HEK293T (cell line): ENCODE results near the gene DTNB.

Source experiments
- ARNT ChIP-seq: fragments of 450-650 bp; IDR thresholded peaks from 2 replicates; pipeline ENCODE4 v1.6.1; 2017; ENCODE audit warnings: mild to moderate bottlenecking
- BHLHE40 ChIP-seq: fragments of 450-650 bp; IDR thresholded peaks from 2 replicates; pipeline ENCODE4 v1.6.1; 2016; ENCODE audit warnings: mild to moderate bottlenecking, moderate library complexity, borderline replicate concordance
- CTBP1 ChIP-seq: fragments of 450-650 bp; IDR thresholded peaks from 2 replicates; pipeline ENCODE4 v1.6.1; 2016; ENCODE audit warnings: borderline replicate concordance
- ELF4 ChIP-seq: fragments of 450-650 bp; IDR thresholded peaks from 2 replicates; pipeline ENCODE4 v1.6.1; 2017; ENCODE audit warnings: antibody characterized with exemption
- FOXA1 ChIP-seq: fragments of 450-650 bp; IDR thresholded peaks from 2 replicates; pipeline ENCODE4 v1.6.1; 2016; ENCODE audit warnings: mild to moderate bottlenecking
- FOXK2 ChIP-seq: fragments of 450-650 bp; IDR thresholded peaks from 2 replicates; pipeline ENCODE4 v1.6.1; 2016; ENCODE audit warnings: mild to moderate bottlenecking
- FOXM1 ChIP-seq: fragments of 450-650 bp; IDR thresholded peaks from 2 replicates; pipeline ENCODE4 v1.6.1; 2017; ENCODE audit warnings: mild to moderate bottlenecking, borderline replicate concordance
- LEF1 ChIP-seq: fragments of 450-650 bp; IDR thresholded peaks from 2 replicates; pipeline ENCODE4 v1.6.1; 2017; ENCODE audit warnings: mild to moderate bottlenecking, borderline replicate concordance
- SP1 ChIP-seq: fragments of 450-650 bp; IDR thresholded peaks from 2 replicates; pipeline ENCODE4 v1.6.1; 2017
- SUZ12 ChIP-seq: fragments of 450-650 bp; IDR thresholded peaks from 2 replicates; pipeline ENCODE4 v1.6.1; 2016; ENCODE audit warnings: mild to moderate bottlenecking
- TF ChIP-seq, protein P1 (sequence below): fragments of 450-650 bp; IDR thresholded peaks from 2 replicates; pipeline ENCODE4 v1.6.1; 2016

DNA sequence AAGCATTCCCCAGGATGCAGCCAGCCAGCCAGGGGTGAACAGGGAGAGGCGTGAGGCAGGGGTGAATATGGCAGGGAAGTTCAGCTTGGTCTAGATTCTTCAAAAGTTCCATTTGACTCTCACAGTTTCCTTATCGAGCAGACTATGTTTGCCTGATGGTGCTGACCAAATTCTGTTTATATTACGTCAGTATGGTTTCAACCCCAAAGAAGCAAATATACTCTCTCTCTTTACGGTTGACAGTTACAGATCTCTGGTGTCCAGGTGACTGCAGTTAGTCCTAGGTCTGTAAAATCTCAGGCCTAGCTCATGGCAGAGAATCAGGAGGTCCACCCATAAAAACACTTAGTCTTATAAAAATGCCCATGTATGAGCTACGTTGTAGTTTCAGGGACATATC lies 293.4 kb downstream of the DTNB start:
- no peak for TF ChIP-seq FOXM1
- TF ChIP-seq FOXK2: no peak
- no peak for TF ChIP-seq SUZ12
- TF ChIP-seq SP1: no peak
- TF ChIP-seq LEF1: no peak
- TF ChIP-seq BHLHE40: no peak
- TF ChIP-seq ELF4: no peak
- no peak for TF ChIP-seq FOXA1
- TF ChIP-seq CTBP1: no peak
- no peak for TF ChIP-seq ARNT
- TF ChIP-seq, protein P1, sequence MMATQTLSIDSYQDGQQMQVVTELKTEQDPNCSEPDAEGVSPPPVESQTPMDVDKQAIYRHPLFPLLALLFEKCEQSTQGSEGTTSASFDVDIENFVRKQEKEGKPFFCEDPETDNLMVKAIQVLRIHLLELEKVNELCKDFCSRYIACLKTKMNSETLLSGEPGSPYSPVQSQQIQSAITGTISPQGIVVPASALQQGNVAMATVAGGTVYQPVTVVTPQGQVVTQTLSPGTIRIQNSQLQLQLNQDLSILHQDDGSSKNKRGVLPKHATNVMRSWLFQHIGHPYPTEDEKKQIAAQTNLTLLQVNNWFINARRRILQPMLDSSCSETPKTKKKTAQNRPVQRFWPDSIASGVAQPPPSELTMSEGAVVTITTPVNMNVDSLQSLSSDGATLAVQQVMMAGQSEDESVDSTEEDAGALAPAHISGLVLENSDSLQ: no peak
